Panc1 (cell line): Measurements from ENCODE around the gene APOBEC3G. TPM values are rescaled to one million over a fixed set of nuclear protein-coding genes. Genes with fewer than 3 reads are reported as not detected.
A peak's percentile ranks its signal among the peaks of the same experiment; 100 is the strongest.
"Not testable (repeated sequence)": the region's sequence is repeated elsewhere in the genome, so short reads cannot be mapped to it uniquely, and the experiment has no call there.

Experiments
- ATAC-seq: fragments of 200-7000 bp; cut with Tn5 transposase; 2 replicates; pipeline ENCODE4 v1.9.1; 2020; ENCODE audit warnings: mild to moderate bottlenecking, moderate library complexity
- Bru-seq: library from RNA; stranded (reverse); fragments of 400-500 nt; gene quantifications from one replicate; lab custom pipeline; 2021; lab: Mats Ljungman, UMichigan
- BruChase-seq, 2 experiments: library from RNA; stranded (reverse); fragments of 400-500 nt; gene quantifications; one replicate each; lab custom pipeline; 2021; lab: Mats Ljungman, UMichigan
- BruUV-seq: library from RNA; stranded (reverse); fragments of 400-500 nt; replicated peaks from 2 replicates; lab custom pipeline; 2021; lab: Mats Ljungman, UMichigan
- CTCF ChIA-PET: fragments of 300-600 bp; sonication (Branson Sonifier 250); formaldehyde crosslinking; loops from one replicate; lab custom pipeline; 2022; ENCODE audit warnings: antibody characterized with exemption; lab: Charles Lee
- POLR2A ChIA-PET: fragments of 300-600 bp; sonication (Branson Sonifier 250); formaldehyde crosslinking; loops from one replicate; lab custom pipeline; 2022; ENCODE audit warnings: antibody characterized with exemption; lab: Charles Lee
- DNase-seq: peaks from one replicate; pipeline ENCODE4 v3.0.0-alpha.2; 2010; ENCODE audit warnings: low read depth, low spot score
- H3K27ac ChIP-seq: 2 replicates; pipeline ENCODE4 v1.5.1; 2011; ENCODE audit warnings: mild to moderate bottlenecking, low read length, inconsistent platforms
- H3K27me3 ChIP-seq: fragments of 200-500 bp; sonication (Bioruptor generic); 2 replicates; pipeline ENCODE4 v1.6.0; 2014; ENCODE audit warnings: low read length, inconsistent platforms; ENCODE audit not compliant: control insufficient read depth, insufficient read depth
- H3K36me3 ChIP-seq: fragments of 200-500 bp; sonication (Bioruptor generic); 2 replicates; pipeline ENCODE4 v1.5.1; 2014; ENCODE audit warnings: inconsistent platforms, mild to moderate bottlenecking, low read length, moderate library complexity; ENCODE audit not compliant: control insufficient read depth, insufficient read depth
- H3K4me1 ChIP-seq: 2 replicates; pipeline ENCODE4 v1.5.1; 2011; ENCODE audit warnings: inconsistent platforms, mild to moderate bottlenecking, low read length, moderate library complexity; ENCODE audit not compliant: control insufficient read depth, insufficient read depth
- H3K4me3 ChIP-seq, 2 experiments: 2 replicates each; pipeline ENCODE4 v1.5.1; 2011 to 2012; ENCODE audit warnings: low read depth in 2 of 2, low read length in 2 of 2, mild to moderate bottlenecking in 2 of 2, inconsistent platforms in 1 of 2, moderate library complexity in 1 of 2
- H3K9me3 ChIP-seq: fragments of 200-500 bp; sonication (Bioruptor generic); 2 replicates; pipeline ENCODE4 v1.5.1; 2014; ENCODE audit warnings: low read depth, mild to moderate bottlenecking, inconsistent platforms, low read length, moderate library complexity; ENCODE audit not compliant: control insufficient read depth, insufficient read depth
- CTCF ChIP-seq: fragments of 450-650 bp; IDR thresholded peaks from 2 replicates; pipeline ENCODE4 v1.5.1; 2017; ENCODE audit warnings: mild to moderate bottlenecking
- POLR2AphosphoS5 ChIP-seq: IDR thresholded peaks from 2 replicates; pipeline ENCODE4 v1.6.1; 2012; ENCODE audit warnings: mild to moderate bottlenecking, low read depth, low read length, moderate library complexity
- REST ChIP-seq, 2 experiments: IDR thresholded peaks; 2 replicates each; pipeline ENCODE4 v1.6.1; 2011 to 2012; ENCODE audit warnings: low read depth in 2 of 2, control low read depth in 1 of 2, low read length in 1 of 2, mild to moderate bottlenecking in 1 of 2, moderate library complexity in 1 of 2; ENCODE audit not compliant: insufficient read depth in 1 of 2
- SIN3A ChIP-seq: IDR thresholded peaks from 2 replicates; pipeline ENCODE4 v1.6.1; 2012; ENCODE audit warnings: low read depth, mild to moderate bottlenecking, low read length, moderate library complexity, borderline replicate concordance; ENCODE audit not compliant: insufficient read depth
- TCF7L2 ChIP-seq: IDR thresholded peaks from 2 replicates; pipeline ENCODE4 v1.6.1; 2011; ENCODE audit warnings: mild to moderate bottlenecking, low read depth, low read length, inconsistent platforms
- in situ Hi-C: cut with HindIII; loops from 2 replicates; pipeline ENCODE4 v1.10.0; 2016; ENCODE audit warnings: low sequenced_read_pairs, low pct_unique_long_range_greater_than_20kb
- intact Hi-C: fragments of 100-400 bp; cut with micrococcal nuclease; formaldehyde crosslinking; loops from one replicate; pipeline ENCODE4 v1.10.0; 2022; ENCODE audit not compliant: unreplicated experiment
- long read RNA-seq: library from polyadenylated mRNA; unstranded; transcript quantifications from one replicate; pipeline ENCODE4 v2.0.0, GENCODE V29; 2021; ENCODE audit not compliant: unreplicated experiment
- polyA plus RNA-seq: library from polyadenylated mRNA; unstranded; fragments of >200 nt; gene quantifications from one replicate; pipeline ENCODE4 v1.2.1, GENCODE V29; 2012; ENCODE audit warnings: missing spikeins; ENCODE audit not compliant: insufficient read length
- total RNA-seq: library from RNA; stranded (reverse); gene quantifications from one replicate; pipeline ENCODE4 v1.2.1, GENCODE V29; 2021; ENCODE audit not compliant: unreplicated experiment

Gene APOBEC3G
- total RNA-seq (4.8 TPM), Bru-seq, nascent RNA (percentile 44 among the genes with signal in this experiment), BruChase-seq, experiment 1, labeled RNA remaining after a 2-hour chase (percentile 41 among the genes with signal in this experiment), BruChase-seq, experiment 2, labeled RNA remaining after a 6-hour chase (percentile 45 among the genes with signal in this experiment)
- polyA plus RNA-seq, result 4.8 TPM
- long read RNA-seq, partial matches to known transcripts, result 0 of 3 reads
- long read RNA-seq, other reads (novel, unspliced or antisense), result 2 of 3 reads

GRCh38 chr22:39077026-39077840 is at the start of gene APOBEC3G:
Gene APOBEC3G, plus strand, starts transcription at chr22:39077275. Its CDS starts 87 bp downstream, at chr22:39077362.
- H3K4me1 ChIP-seq, DNase-seq, H3K9me3 ChIP-seq, H3K36me3 ChIP-seq, POLR2A ChIA-PET, intact Hi-C loops, BruUV-seq, CTCF ChIA-PET, H3K27me3 ChIP-seq, in situ Hi-C loops, H3K27ac ChIP-seq: not testable (repeated sequence)
- peak within 1 kb of the TSS; percentile 27 to 44 for H3K4me3 ChIP-seq
- ATAC-seq, result peak; percentile 89

- POLR2A ChIA-PET, result no interaction called here
- H3K4me1 ChIP-seq, result no peaks in the 10 kb centered on the region
- in situ Hi-C loops, result no loop called here
- no peak overlapping the region for H3K4me3 ChIP-seq
- no peak for TF ChIP-seq TCF7L2
- TF ChIP-seq SIN3A, result no peak
- TF ChIP-seq CTCF, result no peak
- no peak for TF ChIP-seq REST (IDR thresholded peaks at IDR 0.05; ENCODE audit: insufficient read depth in 1 of 2, low read depth in 2 of 2, low read length in 1 of 2)
- TF ChIP-seq POLR2AphosphoS5, result no peak
- no peaks in the 10 kb centered on the region for H3K9me3 ChIP-seq
- no peaks in the 10 kb centered on the region for H3K27me3 ChIP-seq
- H3K27ac ChIP-seq, result no peak overlapping the region
- CTCF ChIA-PET, result no interaction called here
- DNase-seq (no peak), ATAC-seq (no peak)
- intact Hi-C loops, result no loop called here
- BruUV-seq, result no TSS peak
- H3K36me3 ChIP-seq, result no peaks in the 10 kb centered on the region
Measured at GRCh38 chr22:39027717-39028116, 49.4 kb upstream of the APOBEC3G start.

- ATAC-seq (no peak), DNase-seq (no peak)
- Histone ChIP-seq H3K36me3 (no peaks in the 10 kb centered on the region), H3K27me3 (no peaks in the 10 kb centered on the region), H3K27ac (no peak overlapping the region), H3K4me1 (no peaks in the 10 kb centered on the region), H3K4me3 (no peak overlapping the region), H3K9me3 (no peaks in the 10 kb centered on the region)
- intact Hi-C loops, result no loop called here
- in situ Hi-C loops, result no loop called here
- BruUV-seq, result no TSS peak
- ChIA-PET POLR2A (no interaction called here), CTCF (no interaction called here)
- TF ChIP-seq REST (IDR thresholded peaks at IDR 0.05; ENCODE audit: insufficient read depth in 1 of 2, low read depth in 2 of 2, low read length in 1 of 2), result no peak
- no peak for TF ChIP-seq CTCF
- TF ChIP-seq SIN3A, result no peak
Measured at GRCh38 chr22:39028281-39028680, 48.8 kb upstream of the APOBEC3G start.
